Activated CD4-positive, alpha-beta T cell treated with anti-CD3 and anti-CD28 coated beads, Interleukin-2, Interleukin-4, amounts not matched to agents 100 ng/mL and 50 ng/mL, durations not matched to agents 16 hours and 8 hours (primary cell): ENCODE results near the gene TSHR.
"Not testable (repeated sequence)": the region's sequence is repeated elsewhere in the genome, so short reads cannot be mapped to it uniquely, and the experiment has no call there.

Experiments
- DNase-seq: peaks from one replicate; pipeline ENCODE4 v3.0.0-alpha.2; 2020; ENCODE audit warnings: low spot score

TSHR gene

DNA sequence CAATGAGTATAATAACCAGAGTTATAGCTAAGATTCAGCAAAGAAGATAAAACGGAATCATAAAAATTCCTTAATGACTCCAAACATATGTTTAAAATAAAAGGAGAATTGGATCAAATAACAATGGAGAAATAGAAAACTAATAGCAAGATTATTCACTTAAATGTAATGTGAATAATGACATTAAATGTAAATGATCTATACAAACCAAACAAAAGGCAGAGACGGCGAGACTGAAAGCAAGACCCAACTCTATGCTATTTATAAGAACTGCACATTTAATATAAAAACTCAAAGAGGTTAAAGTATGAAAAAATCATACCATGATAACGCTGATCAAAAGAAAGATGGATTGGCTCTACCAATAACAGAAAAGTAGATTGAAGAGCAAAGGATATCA is 3.9 kb upstream of the TSHR start:
- DNase-seq: no peak

DNA sequence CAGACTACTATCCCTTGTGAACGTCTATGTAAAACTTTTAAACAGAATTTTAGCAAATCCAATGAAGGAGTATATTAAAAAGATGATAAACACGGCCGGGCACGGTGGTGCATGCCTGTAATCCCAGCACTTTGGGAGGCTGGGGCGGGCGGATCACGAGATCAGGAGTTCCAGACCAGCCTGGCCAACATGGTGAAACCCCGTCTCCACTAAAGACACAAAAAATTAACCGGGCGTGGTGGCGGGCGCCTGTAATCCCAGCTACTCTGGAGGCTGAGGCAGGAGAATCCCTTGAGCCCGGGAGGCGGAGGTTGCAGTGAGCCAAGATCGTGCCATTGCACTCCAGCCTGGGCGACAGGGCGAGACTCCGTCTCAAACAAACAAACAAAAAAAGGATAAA is 2.2 kb upstream of the TSHR start:
- not testable (repeated sequence) for DNase-seq

DNA sequence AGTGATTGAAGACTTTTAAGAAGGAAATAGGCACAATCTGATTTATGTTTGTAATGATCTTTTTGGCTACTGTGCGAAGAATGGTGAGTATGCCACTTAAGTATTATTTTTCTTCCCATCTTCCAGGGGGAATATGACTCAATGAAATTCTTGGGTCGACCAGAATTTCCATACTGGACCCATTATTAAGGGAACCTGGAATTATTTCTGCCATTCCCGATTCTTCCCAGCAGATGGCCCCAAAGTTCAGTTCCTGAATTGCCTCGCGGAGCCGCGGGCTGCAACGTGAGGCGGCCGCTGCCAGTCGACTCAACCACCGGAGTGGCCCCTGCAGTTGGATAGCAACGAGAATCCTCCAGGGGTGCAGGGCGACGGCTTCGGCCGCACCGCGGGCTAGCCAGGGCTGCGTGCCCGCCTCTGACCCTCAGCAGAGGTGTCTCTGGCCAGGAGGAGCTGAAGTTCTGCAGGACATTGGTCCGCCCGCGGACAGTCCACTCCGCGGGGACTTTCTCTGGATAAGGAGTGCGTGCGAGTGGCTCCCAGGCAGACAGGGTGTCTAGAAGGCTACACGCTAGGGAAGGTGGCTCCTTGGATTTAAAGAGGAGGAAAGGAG is 628 bp upstream of the TSHR start:
- DNase-seq: peak; percentile 81

DNA sequence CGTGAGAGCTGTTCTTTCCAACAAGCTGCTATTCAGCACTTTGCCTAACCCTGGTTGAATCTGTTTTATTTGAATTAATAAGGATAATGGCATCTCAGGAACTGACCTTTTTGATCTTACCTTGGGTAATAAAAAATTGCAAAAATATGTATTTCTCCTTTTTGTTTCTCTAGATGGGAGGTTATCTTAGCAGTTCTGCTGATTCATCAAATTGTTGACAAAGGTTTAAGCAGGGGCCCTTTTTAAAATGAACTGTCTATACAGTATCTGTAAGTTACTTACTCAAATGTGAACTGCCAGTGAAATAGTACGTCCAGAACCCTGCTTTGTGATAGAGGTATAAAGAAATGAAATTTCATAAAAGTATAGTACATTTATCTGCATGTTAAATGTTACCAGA is 681 bp downstream of the TSHR start:
- DNase-seq: no peak

DNA sequence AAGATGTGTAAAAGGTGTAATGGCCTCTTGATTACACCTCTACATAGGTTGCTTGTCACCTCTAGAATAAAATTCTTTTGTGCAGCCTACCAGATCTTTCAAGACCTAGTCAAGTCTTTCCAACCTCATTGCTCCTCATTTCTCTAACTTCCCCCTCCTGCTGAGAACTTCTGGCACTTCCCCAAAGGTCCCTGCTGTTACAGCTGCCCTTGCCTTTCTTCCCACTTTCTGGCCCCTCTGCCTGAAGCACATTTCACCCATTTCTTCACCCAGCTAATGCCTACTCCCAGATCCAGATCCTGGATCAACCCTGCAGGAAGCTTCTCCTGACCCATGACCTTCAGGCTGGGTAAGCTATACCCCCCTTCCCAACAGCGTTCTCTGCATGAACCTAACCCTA is 1.5 kb downstream of the TSHR start:
- DNase-seq: no peak

DNA sequence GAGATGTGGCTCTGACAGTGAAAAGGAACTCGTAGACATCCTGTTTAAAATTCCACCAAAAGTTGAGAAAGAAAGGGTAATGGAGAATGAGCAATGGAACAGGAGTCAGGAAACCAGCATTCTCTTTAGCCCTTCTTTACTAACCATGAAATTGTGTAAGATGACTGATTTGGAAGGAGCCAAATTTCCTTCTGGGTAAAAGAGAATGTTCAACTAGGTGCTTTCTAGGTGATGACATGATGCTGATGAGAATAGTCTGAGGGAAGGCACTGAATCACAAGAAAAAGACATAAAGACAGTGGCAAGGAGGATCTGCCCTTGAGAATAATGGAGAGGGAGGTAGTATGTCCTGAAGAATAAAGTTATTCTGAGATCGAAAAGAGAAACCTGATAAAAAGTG is 2.2 kb downstream of the TSHR start:
- DNase-seq: no peak

DNA sequence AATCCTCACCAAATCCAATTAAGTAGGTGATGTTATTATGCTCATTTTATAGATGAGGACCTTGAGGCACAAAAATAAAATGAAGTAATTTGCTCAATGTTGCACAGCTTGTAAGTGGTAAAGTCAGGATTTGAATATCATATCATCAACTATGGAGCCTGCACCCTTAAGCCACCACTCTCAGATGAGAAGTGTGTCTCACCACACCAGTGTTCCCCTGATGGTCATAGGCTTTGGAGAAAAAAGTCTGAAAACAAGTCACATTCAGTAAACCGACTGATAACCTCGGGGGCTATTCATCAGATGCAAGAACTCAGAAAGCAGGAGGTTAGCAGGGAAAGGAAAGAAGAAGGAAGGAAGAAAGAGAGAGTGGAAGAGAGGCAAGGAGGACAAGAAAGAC is 2.8 kb downstream of the TSHR start:
- no peak for DNase-seq

DNA sequence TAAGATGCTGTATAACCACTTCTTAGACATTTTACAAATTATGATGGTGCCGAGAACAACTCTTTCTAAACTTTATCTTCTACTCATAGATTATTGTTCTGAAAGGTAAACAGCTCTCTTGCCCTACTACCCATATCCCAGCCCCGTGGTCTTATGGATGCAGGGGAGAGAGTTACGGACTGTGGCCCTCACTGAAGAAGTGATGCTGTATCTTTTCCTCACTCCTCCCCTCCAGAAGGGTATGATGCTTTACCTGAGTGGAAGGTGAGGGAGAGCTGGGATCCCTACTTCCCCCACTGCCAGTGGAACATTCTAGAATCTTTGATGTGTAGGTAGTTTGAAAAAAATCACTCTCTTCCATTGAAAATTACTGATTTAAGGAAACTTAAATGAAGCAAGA is 3.5 kb downstream of the TSHR start:
- no peak for DNase-seq

DNA sequence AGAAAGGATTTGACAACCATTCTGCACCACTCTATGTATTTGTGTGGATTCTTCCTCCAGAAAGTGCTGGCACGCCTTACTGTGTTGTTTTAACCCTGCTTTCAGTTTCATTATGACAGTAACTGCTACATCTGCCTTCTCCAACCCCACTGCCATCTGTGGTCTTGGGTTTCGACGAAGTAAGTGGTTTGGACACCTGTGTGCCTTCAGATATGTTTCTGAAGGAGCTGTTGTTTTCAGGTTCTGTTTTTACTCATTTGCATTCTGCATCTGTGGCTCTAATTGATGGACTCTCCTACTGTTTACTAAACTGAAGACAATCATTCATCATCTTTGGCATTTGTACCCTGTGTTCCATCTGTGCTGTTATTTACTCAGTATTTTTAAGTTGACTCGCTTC is 4.1 kb downstream of the TSHR start:
- DNase-seq: peak; percentile 95

DNA sequence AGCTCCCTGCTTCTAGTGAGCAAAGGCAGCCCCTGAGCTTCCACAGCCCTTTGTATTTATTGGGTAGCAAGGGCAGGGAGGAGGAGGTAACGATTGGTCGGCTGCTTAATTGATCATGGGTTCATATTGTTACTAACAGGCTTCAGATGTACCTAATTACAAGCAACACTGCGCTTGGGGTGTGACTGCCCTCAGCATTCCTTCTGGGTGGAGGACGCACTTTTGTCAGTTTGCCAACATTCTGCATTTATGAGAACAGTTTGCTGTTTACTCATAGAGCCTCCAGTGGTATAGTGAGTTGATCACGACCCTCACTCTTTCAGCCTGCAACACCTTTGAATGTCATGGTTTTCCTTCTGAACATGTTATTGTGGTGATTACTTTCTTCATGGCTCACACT is 9.6 kb downstream of the TSHR start:
- no peak for DNase-seq

DNA sequence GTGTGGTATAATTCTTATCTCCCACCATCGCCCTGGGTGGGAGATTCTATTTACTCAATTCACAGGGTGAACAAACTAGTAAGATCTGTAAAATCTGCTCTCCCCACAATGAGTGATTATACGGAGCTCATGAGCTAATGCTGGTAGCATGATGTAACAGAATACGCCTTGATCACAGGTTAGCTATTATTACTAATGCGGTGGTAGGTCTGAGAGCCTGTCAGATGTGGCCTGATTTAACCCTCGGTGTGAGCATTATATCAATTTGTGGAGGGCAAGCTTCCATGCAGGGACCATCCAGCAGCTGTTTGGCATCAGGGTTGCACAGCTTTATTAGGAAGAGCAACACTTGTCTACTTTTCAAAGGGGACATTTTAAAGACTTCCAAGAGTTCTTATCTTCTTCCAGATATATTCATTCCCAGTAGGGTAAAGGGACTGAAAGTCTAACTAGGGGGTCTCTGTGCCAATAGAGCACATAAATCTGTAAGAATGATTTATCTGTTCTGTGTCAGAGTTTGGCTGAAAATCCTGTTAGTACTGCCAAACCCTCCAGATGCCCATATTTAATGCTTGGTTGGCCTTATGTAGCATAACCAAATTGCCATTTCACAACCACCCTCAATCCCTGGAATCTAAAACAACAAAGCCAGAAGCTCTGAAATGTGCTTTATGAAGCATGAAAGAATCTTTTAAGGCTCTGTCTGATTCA is 18.7 kb downstream of the TSHR start:
- DNase-seq: peak; percentile 45

DNA sequence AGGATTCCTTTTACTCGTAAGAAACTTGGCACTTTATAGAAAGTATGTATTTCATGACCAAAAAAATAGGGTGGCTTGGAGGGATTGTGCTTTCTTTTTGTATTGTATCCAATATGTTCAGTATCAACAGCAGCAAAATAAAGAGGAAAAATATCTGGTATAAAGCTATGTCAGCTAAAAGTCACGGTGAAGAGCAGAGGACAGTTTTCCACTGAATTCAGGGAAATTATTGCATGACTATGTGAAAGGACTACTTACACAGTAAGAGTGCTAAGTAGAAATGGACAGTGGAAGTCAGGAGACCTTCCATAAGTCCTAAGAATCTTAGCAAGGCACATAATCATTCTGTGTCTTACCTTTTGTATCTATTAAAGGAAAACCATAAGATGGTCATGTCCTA is 19.3 kb downstream of the TSHR start:
- no peak for DNase-seq

DNA sequence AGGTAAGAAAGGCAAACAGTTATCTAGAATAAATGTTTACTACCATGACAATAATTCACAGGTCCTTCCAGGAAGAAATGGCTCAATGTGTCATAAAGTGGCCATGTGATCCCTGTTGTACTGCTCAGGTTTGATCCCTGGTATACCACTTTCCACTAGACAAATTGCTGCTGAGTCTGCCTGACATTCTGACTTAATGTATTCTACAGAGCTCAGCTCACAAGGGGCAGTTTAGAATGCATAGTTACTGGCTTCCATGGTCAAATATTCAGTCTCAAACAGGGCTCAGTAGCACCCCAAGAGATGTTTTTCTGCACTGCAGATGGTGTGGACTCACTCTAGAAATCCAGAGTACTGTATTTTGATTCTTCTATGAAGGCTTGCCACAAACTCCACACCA is 21.8 kb downstream of the TSHR start:
- DNase-seq: no peak

DNA sequence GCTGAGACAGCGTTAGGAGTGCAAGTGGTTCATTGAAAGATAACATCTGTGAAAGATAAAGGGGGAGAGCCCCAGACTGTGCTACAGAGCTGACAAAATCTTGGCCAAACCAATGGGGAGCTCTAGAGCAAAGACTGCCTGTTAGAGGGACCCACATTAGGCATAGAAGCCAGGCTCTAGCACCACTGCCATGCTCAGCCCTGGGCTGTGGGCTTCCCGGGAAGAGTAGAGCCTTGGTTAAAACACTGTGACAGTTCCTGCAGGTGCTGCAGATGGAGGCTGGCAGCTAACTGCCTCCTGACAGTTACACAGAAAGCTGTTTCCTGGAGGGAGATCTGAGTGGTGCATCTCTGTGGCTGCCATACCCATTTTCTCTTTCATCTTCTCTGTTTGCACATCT is 23.0 kb downstream of the TSHR start:
- no peak for DNase-seq

DNA sequence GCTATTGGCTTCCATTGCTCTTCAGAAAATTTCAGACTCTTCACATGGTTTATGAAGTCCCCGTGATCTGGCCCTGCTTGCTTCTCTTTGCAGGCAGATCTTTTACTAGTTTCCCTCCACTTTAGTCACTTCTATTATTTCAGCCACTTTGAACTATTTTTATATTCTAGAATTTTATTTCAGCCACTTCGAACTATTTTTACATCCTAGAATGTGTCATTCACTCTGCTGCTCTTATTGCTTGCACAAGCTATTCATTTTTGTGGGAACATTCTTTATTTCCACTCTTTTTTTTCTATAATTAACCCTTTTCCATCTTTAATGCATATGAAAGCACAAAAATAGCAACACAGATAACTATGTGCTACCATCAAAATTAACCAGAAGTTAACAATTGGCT is 24.5 kb downstream of the TSHR start:
- no peak for DNase-seq

DNA sequence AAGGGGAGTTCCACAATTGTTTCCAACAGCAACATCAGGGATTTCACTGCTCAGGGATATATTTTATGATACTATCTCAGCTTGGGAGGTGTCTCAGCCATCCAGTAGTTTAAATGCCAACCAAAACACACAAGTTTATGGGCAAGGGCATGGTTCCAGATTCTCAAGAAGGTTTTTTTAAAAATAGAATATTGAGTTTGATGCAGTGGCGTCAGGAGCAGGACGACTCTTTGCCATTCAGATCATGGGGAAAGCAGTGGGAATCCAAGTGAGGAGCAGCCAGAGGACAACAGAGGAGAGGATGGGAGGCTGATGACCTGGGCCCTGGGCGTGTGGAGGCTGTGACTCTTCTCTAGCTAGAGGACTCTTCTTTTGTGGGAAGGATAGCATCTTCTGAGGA is 25.7 kb downstream of the TSHR start:
- no peak for DNase-seq

DNA sequence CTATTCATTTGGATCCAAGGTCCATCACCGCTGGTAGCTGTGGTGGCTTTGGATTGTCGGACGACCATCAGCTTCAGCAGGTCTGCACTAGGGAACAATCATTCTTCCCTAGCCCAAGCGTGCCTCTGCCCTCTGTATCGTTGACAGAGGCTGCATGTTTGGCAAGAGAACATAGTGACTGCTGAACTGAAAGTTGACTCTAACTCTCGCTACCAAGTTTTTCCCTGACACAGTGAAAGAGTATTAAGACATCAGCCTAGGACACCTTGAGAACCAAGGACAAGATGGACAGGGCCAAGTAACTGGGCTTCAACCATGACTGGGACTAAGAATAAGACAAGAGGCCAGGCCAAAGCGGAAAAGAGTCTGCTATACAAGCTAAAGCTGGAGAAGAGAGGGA is 26.3 kb downstream of the TSHR start:
- DNase-seq: no peak

DNA sequence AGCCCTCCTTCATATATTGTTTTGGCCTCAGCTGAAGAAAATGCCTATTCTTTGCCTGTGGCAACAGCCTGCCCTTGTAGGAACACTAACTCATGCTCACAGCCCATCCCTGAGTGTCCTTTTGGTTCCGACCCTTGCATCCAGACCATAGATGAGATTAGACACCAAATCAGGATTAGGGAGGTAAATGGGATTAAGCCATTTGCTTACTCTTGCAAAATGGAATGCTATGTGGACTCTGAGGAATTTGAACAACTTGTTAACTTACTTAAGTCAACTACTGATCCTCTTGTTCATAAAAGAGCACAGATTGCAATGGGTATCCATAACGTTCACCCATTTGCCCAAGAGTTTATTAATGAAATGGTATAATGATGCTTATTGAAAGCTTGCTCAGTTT is 27.3 kb downstream of the TSHR start:
- no peak for DNase-seq

DNA sequence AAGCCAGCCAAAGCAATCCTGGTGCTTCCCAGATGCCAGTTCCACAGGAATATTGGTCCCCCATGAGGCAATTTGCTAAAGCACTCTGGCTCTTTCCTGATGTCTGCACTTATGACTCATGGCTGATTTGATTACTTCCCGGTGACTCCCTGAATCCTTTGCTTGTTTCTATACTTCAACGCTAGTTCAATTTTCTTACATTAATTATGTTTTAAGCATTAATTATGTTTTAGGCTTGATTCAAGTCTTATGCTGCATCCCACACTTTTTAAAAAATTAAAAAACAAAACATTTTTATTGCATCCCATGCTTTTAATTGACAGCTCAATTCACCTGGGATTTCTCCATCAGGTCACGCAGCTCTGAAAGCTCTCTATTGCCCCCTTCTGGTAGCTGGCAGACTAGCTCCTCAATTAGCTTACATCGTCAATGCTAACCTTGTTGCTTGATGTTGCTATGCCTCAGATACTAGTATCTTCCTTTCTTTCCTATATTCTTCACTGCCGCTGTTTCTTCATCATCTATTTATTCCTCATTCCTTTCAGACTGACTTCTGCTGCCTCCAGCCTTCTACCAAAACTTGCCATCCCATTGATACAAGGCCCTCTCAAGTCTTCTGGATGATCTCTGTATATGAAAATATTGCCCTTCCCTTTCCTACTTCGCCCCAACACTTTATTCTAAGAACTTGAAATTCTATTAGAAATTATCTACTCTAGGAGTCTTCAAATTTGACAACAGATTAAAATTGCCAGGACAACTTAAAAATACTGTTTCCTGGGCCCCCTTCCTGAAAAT is 32.0 kb downstream of the TSHR start:
- DNase-seq: peak; percentile 81

DNA sequence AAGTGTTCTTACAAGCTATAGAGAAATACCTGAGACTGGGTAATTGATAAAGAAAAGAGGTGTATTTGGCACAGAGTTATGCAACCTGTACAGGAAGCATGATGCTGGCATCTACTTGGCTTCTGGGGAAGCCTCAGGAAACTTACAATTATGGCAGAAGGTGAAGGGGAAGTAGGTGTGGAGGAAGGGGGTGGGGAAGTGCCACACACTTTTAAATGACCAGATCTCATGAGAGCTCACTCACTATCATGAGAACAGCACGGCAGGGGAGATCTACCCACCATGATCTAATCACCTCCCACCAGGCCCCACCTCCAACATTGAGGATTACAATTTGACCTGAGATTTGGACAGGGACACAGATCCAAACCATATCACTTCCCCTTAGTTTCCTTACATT is 32.8 kb downstream of the TSHR start:
- DNase-seq: no peak

DNA sequence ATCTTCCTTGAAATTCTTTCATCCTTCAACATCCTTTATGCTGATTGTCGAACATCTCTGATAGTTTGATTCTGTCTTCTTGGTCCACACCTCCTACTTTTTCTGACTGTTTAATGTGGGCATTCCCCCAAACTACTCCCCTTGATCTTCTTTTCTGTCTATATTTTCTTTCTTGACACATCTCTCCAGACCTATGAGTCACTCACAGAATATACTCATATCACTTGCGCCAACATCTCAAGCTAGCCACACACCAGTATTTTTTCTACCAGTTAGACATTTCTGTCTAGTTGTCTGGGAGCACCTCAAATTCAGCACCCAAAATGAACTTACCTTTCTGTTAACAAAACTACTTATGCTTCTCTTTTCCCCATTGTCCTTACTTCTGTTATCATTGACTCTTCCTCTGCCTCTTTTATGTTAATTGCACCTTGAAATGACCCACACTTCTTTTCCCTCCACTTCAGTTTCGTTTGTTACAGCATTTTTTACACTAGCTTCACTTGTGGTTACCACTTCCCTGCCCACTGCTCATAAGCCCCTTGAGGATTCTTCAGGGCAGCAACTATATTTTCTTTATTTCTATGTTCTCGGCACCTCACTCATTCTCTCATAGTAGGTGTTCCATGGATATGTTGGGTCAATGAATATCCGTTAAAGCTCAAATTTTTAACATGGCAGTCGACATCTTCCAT is 33.5 kb downstream of the TSHR start:
- DNase-seq: peak; percentile 64

DNA sequence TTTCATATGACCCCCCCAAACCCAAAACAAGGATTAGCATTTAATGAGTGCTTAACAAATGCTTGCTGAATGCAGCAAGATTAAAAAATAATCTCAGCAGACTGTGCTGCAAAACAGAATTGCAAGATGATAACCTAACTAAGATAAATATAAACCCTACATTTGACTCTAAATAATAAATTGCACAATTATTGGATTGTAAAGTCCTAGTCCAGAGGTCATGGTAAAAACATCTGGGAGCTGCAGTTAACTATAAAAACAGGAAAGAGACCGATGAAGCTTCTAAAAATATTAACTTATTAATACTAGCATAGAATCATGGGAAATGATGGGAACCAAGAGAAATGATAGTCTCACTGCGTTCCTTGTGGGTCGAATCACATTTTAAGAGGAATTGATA is 37.2 kb downstream of the TSHR start:
- DNase-seq: no peak
